PC-3 (cell line): ENCODE results near the gene C2orf78.

Source experiments
- EZH2 ChIP-seq: fragments of 300-600 bp; sonication (generic); IDR thresholded peaks from one replicate; pipeline ENCODE4 v1.6.1; 2017; ENCODE audit warnings: antibody characterized with exemption, mild to moderate bottlenecking, low read length; ENCODE audit not compliant: unreplicated experiment
- TF ChIP-seq, protein P1 (sequence below): fragments of 300-600 bp; sonication (generic); conservative IDR thresholded peaks from 2 replicates; pipeline ENCODE4 v1.5.1; 2017; ENCODE audit warnings: antibody characterized with exemption, low read depth, mild to moderate bottlenecking, low read length

- TF ChIP-seq, protein P1, sequence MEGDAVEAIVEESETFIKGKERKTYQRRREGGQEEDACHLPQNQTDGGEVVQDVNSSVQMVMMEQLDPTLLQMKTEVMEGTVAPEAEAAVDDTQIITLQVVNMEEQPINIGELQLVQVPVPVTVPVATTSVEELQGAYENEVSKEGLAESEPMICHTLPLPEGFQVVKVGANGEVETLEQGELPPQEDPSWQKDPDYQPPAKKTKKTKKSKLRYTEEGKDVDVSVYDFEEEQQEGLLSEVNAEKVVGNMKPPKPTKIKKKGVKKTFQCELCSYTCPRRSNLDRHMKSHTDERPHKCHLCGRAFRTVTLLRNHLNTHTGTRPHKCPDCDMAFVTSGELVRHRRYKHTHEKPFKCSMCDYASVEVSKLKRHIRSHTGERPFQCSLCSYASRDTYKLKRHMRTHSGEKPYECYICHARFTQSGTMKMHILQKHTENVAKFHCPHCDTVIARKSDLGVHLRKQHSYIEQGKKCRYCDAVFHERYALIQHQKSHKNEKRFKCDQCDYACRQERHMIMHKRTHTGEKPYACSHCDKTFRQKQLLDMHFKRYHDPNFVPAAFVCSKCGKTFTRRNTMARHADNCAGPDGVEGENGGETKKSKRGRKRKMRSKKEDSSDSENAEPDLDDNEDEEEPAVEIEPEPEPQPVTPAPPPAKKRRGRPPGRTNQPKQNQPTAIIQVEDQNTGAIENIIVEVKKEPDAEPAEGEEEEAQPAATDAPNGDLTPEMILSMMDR: 0 out of 2 replicates have a peak, but pooled peaks have one; percentile 12
- no peak for TF ChIP-seq EZH2
Measured at GRCh38 chr2:73746015-73746876, 37.7 kb upstream of the C2orf78 start.
